HCT116 (cell line): Measurements from ENCODE around the gene GPR173. TPM values are rescaled to one million over a fixed set of nuclear protein-coding genes. Genes with fewer than 3 reads are reported as not detected.

Experiments
- ATAC-seq: fragments of 200-7000 bp; cut with Tn5 transposase; 2 replicates; pipeline ENCODE4 v1.9.1; 2020; ENCODE audit warnings: mild to moderate bottlenecking, moderate library complexity
- BruUV-seq: library from RNA; stranded (reverse); fragments of 400-500 nt; replicated peaks from 2 replicates; lab custom pipeline; 2021; lab: Mats Ljungman, UMichigan
- CTCF ChIA-PET: fragments of 300-600 bp; sonication (Branson Sonifier 250); formaldehyde crosslinking; loops from one replicate; lab custom pipeline; 2021; ENCODE audit warnings: antibody characterized with exemption; lab: Charles Lee
- POLR2A ChIA-PET: fragments of 300-600, 350-600 bp; sonication (Branson Sonifier 250); formaldehyde crosslinking; loops from one replicate; lab custom pipeline; 2021; ENCODE audit warnings: antibody characterized with exemption; lab: Charles Lee
- RAD21 ChIA-PET, 2 experiments: fragments of 300-600 bp; sonication (Branson Sonifier 250); formaldehyde crosslinking; loops; one replicate each; lab custom pipeline; 2023; ENCODE audit warnings: low total read pairs in 2 of 2; ENCODE audit not compliant: uncharacterized antibody in 2 of 2, unreplicated experiment in 2 of 2, low non-redundant PET in 1 of 2; lab: Charles Lee
- DNase-seq: peaks from one replicate; pipeline ENCODE4 v3.0.0-alpha.2; 2010; ENCODE audit warnings: low read depth, low spot score
- H2AFZ ChIP-seq: fragments of 200-600 bp; shearing (Covaris generic), sonication (generic); 2 replicates; pipeline ENCODE4 v1.6.1; 2017; ENCODE audit warnings: low read depth, mixed run types, mixed read lengths, antibody characterized with exemption, low read length; ENCODE audit not compliant: poor library complexity, severe bottlenecking
- H3K27ac ChIP-seq: 2 replicates; pipeline ENCODE4 v1.5.1; 2012; ENCODE audit warnings: low read depth, low read length
- H3K27me3 ChIP-seq: fragments of 200-600 bp; sonication (generic); 2 replicates; pipeline ENCODE4 v1.6.1; 2016; ENCODE audit warnings: mixed run types, low read length, mixed read lengths; ENCODE audit not compliant: insufficient read depth
- H3K36me3 ChIP-seq, 2 experiments: fragments of 200-500 bp in 1 of 2; fragments of 200-600 bp in 1 of 2; sonication (Bioruptor generic) in 1 of 2; sonication (generic) in 1 of 2; 2 replicates each; pipeline versions ENCODE4 v1.5.1 to v1.6.1; 2014 to 2016; ENCODE audit warnings: low read length in 2 of 2, inconsistent platforms in 1 of 2, mixed read lengths in 1 of 2, mixed run types in 1 of 2; ENCODE audit not compliant: insufficient read depth in 2 of 2, control insufficient read depth in 1 of 2
- H3K4me1 ChIP-seq, 2 experiments: fragments of 200-600 bp in 1 of 2; sonication (generic) in 1 of 2; 2 replicates each; pipeline versions ENCODE4 v1.5.1 to v1.6.1; 2012 to 2017; ENCODE audit warnings: low read length in 2 of 2, inconsistent platforms in 1 of 2, mild to moderate bottlenecking in 1 of 2, mixed read lengths in 1 of 2, mixed run types in 1 of 2, moderate library complexity in 1 of 2; ENCODE audit not compliant: insufficient read depth in 2 of 2, control insufficient read depth in 1 of 2
- H3K4me2 ChIP-seq: fragments of 200-600 bp; sonication (generic); 2 replicates; pipeline ENCODE4 v1.6.1; 2017; ENCODE audit warnings: mixed run types, low read length, mixed read lengths
- H3K4me3 ChIP-seq, 2 experiments: fragments of 200-600 bp in 1 of 2; sonication (generic) in 1 of 2; replicated peaks in 1 of 2; 2 replicates each; pipeline ENCODE4 v1.5.1; 2011 to 2016; ENCODE audit warnings: low read length in 2 of 2, control low read depth in 1 of 2, low read depth in 1 of 2, mild to moderate bottlenecking in 1 of 2, mixed read lengths in 1 of 2, mixed run types in 1 of 2
- H3K79me2 ChIP-seq: fragments of 200-600 bp; sonication (generic); 2 replicates; pipeline ENCODE4 v1.6.1; 2017; ENCODE audit warnings: mild to moderate bottlenecking, mixed run types, low read length, moderate library complexity, mixed read lengths; ENCODE audit not compliant: insufficient read depth
- H3K9ac ChIP-seq: fragments of 200-600 bp; sonication (generic); 2 replicates; pipeline ENCODE4 v1.6.1; 2016; ENCODE audit warnings: low read length, mixed read lengths
- H3K9me2 ChIP-seq: fragments of 200-600 bp; sonication (generic), shearing (Covaris generic); 2 replicates; pipeline ENCODE4 v1.6.1; 2017; ENCODE audit warnings: mixed run types, mild to moderate bottlenecking, moderate library complexity; ENCODE audit not compliant: insufficient read depth
- H3K9me3 ChIP-seq, 2 experiments: fragments of 200-500 bp in 1 of 2; fragments of 200-600 bp in 1 of 2; sonication (Bioruptor generic) in 1 of 2; sonication (generic) in 1 of 2; 2 replicates each; pipeline ENCODE4 v1.6.1; 2014 to 2017; ENCODE audit warnings: low read length in 2 of 2, mixed read lengths in 2 of 2, inconsistent platforms in 1 of 2, low read depth in 1 of 2, mild to moderate bottlenecking in 1 of 2, mixed run types in 1 of 2, moderate library complexity in 1 of 2; ENCODE audit not compliant: control insufficient read depth in 1 of 2, insufficient read depth in 1 of 2
- H4K20me1 ChIP-seq: fragments of 200-600 bp; sonication (generic), shearing (Covaris generic); 2 replicates; pipeline ENCODE4 v1.6.1; 2017; ENCODE audit warnings: mixed run types, mild to moderate bottlenecking, moderate library complexity; ENCODE audit not compliant: insufficient read depth
- CBX3 ChIP-seq: IDR thresholded peaks from 2 replicates; pipeline ENCODE4 v1.6.1; 2012; ENCODE audit warnings: low read depth
- CTCF ChIP-seq, 3 experiments: fragments of 200-600 bp in 1 of 3; sonication (generic) in 1 of 3; IDR thresholded peaks in 2 of 3; conservative IDR thresholded peaks in 1 of 3; 2 replicates each; pipeline ENCODE4 v1.5.1; 2012 to 2017; ENCODE audit warnings: low read depth in 2 of 3, low read length in 2 of 3, antibody characterized with exemption in 1 of 3, borderline replicate concordance in 1 of 3, control low read depth in 1 of 3, mild to moderate bottlenecking in 1 of 3, mixed read lengths in 1 of 3, mixed run types in 1 of 3, moderate library complexity in 1 of 3; ENCODE audit not compliant: insufficient read depth in 1 of 3
- EGR1 ChIP-seq: IDR thresholded peaks from 2 replicates; pipeline ENCODE4 v1.6.1; 2012; ENCODE audit warnings: low read depth
- ELF1 ChIP-seq: IDR thresholded peaks from 2 replicates; pipeline ENCODE4 v1.6.1; 2012; ENCODE audit warnings: low read depth, borderline replicate concordance
- EZH2 ChIP-seq: fragments of 200-600 bp; sonication (generic); IDR thresholded peaks from 2 replicates; pipeline ENCODE4 v1.6.1; 2017; ENCODE audit warnings: antibody characterized with exemption, mixed run types
- EZH2phosphoT487 ChIP-seq: fragments of 200-600 bp; IDR thresholded peaks from 2 replicates; pipeline ENCODE4 v1.6.1; 2018; ENCODE audit warnings: antibody characterized with exemption, borderline replicate concordance
- JUND ChIP-seq: IDR thresholded peaks from 2 replicates; pipeline ENCODE4 v1.6.1; 2012
- MAX ChIP-seq: IDR thresholded peaks from 2 replicates; pipeline ENCODE4 v1.6.1; 2012
- POLR2A ChIP-seq: IDR thresholded peaks from 2 replicates; pipeline ENCODE4 v1.7.0; 2011; ENCODE audit warnings: borderline replicate concordance; ENCODE audit not compliant: insufficient read depth, insufficient read length; ENCODE audit errors: extremely low read depth
- POLR2AphosphoS5 ChIP-seq: IDR thresholded peaks from 2 replicates; pipeline ENCODE4 v1.6.1; 2011; ENCODE audit warnings: mild to moderate bottlenecking, low read depth, low read length, moderate library complexity
- SIN3A ChIP-seq: IDR thresholded peaks from 2 replicates; pipeline ENCODE4 v1.6.1; 2012; ENCODE audit warnings: low read depth
- SRF ChIP-seq: IDR thresholded peaks from 2 replicates; pipeline ENCODE4 v1.6.1; 2012; ENCODE audit warnings: low read depth
- YY1 ChIP-seq: IDR thresholded peaks from 2 replicates; pipeline ENCODE4 v1.6.1; 2011; ENCODE audit warnings: low read length, low read depth, moderate library complexity, mild to moderate bottlenecking; ENCODE audit not compliant: insufficient replicate concordance; ENCODE audit errors: extremely low read depth
- ZNF274 ChIP-seq: fragments of 200-500 bp; sonication (Bioruptor generic); IDR thresholded peaks from 2 replicates; pipeline ENCODE4 v1.6.1; 2014; ENCODE audit warnings: mild to moderate bottlenecking, low read depth, low read length, inconsistent platforms
- intact Hi-C: fragments of 100-400 bp; cut with micrococcal nuclease; formaldehyde crosslinking; loops from 2 replicates; pipeline ENCODE4 v1.10.0; 2022
- total RNA-seq: library from RNA; stranded (reverse); gene quantifications from one replicate; pipeline ENCODE4 v1.2.1, GENCODE V29; 2021; ENCODE audit not compliant: unreplicated experiment
- TF ChIP-seq, protein P1 (sequence below): IDR thresholded peaks from 2 replicates; pipeline ENCODE4 v1.6.1; 2012
- TF ChIP-seq, protein P2 (sequence below): IDR thresholded peaks from 2 replicates; pipeline ENCODE4 v1.6.1; 2011; ENCODE audit warnings: mild to moderate bottlenecking, low read length, moderate library complexity; ENCODE audit not compliant: insufficient replicate concordance; ENCODE audit errors: extremely low read depth

GPR173 gene
- total RNA-seq, 1 experiment from 2014 or later, result 3.4 TPM

- Histone ChIP-seq H3K9me2 (no peaks in the 10 kb centered on the region), H3K27me3 (no peaks in the 10 kb centered on the region), H3K36me3 (no peaks in the 10 kb centered on the region), H3K4me2 (no peak overlapping the region), H3K27ac (no peak overlapping the region), H3K9ac (no peak overlapping the region), H3K79me2 (no peaks in the 10 kb centered on the region), H3K4me1 (no peaks in the 10 kb centered on the region), H3K9me3 (no peaks in the 10 kb centered on the region), H2AFZ (no peak overlapping the region), H3K4me3 (no peak overlapping the region), H4K20me1 (no peaks in the 10 kb centered on the region)
- intact Hi-C loops, result no loop called here
- ChIA-PET CTCF (no interaction called here), POLR2A (no interaction called here), RAD21 (no interaction called here)
- no peak for ATAC-seq
- no peak for TF ChIP-seq ELF1
- no TSS peak for BruUV-seq
- DNase-seq, result no peak
Observed at GRCh38 chrX:53122013-53122412, 73.4 kb downstream of the GPR173 start.

- POLR2A ChIA-PET, result no interaction called here
- Histone ChIP-seq H3K27me3 (no peaks in the 10 kb centered on the region), H3K9me2 (no peaks in the 10 kb centered on the region), H3K27ac (no peak overlapping the region), H3K4me1 (no peaks in the 10 kb centered on the region), H3K4me2 (no peak overlapping the region), H2AFZ (no peak overlapping the region), H4K20me1 (no peaks in the 10 kb centered on the region), H3K9ac (no peak overlapping the region), H3K79me2 (no peaks in the 10 kb centered on the region), H3K9me3 (no peaks in the 10 kb centered on the region), H3K36me3 (no peaks in the 10 kb centered on the region), H3K4me3 (no peak overlapping the region)
- BruUV-seq, result no TSS peak
- intact Hi-C loops, result no loop called here
- no peak for DNase-seq
- CTCF ChIA-PET, result no interaction called here
- TF ChIP-seq POLR2A (no peak), SRF (no peak), EGR1 (no peak), EZH2 (no peak), CTCF (IDR thresholded peaks at IDR 0.05 in 2 of 3, conservative IDR thresholded peaks at IDR 0.05 in 1 of 3; ENCODE audit: borderline replicate concordance in 1 of 3, insufficient read depth in 1 of 3, low read depth in 2 of 3, low read length in 2 of 3) (no peak), MAX (no peak), JUND (no peak), POLR2AphosphoS5 (no peak), ZNF274 (no peak), SIN3A (no peak), YY1 (no peak), CBX3 (no peak), EZH2phosphoT487 (no peak)
- TF ChIP-seq, protein P1, sequence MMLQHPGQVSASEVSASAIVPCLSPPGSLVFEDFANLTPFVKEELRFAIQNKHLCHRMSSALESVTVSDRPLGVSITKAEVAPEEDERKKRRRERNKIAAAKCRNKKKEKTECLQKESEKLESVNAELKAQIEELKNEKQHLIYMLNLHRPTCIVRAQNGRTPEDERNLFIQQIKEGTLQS, result no peak
- TF ChIP-seq, protein P2, sequence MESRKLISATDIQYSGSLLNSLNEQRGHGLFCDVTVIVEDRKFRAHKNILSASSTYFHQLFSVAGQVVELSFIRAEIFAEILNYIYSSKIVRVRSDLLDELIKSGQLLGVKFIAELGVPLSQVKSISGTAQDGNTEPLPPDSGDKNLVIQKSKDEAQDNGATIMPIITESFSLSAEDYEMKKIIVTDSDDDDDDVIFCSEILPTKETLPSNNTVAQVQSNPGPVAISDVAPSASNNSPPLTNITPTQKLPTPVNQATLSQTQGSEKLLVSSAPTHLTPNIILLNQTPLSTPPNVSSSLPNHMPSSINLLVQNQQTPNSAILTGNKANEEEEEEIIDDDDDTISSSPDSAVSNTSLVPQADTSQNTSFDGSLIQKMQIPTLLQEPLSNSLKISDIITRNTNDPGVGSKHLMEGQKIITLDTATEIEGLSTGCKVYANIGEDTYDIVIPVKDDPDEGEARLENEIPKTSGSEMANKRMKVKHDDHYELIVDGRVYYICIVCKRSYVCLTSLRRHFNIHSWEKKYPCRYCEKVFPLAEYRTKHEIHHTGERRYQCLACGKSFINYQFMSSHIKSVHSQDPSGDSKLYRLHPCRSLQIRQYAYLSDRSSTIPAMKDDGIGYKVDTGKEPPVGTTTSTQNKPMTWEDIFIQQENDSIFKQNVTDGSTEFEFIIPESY, result no peak
- RAD21 ChIA-PET, result no interaction called here
- no peak for ATAC-seq
Observed at GRCh38 chrX:53125506-53125905, 76.9 kb downstream of the GPR173 start.
